GM18526 (cell line): ENCODE data around the gene METTL16.

ENCODE experiments used
- POLR2A ChIP-seq: IDR thresholded peaks from 3 replicates; pipeline ENCODE4 v1.6.1; 2011; ENCODE audit not compliant: insufficient read length; ENCODE audit errors: extremely low read depth

Gene METTL16

GRCh38 chr17:2383628-2384167 lies 128.0 kb downstream of the METTL16 start:
- no peak for TF ChIP-seq POLR2A

- TF ChIP-seq POLR2A = no peak
Observed at GRCh38 chr17:2380950-2381649, 130.6 kb downstream of the METTL16 start.

- TF ChIP-seq POLR2A = no peak
Observed at GRCh38 chr17:2380226-2380922, 131.3 kb downstream of the METTL16 start.

GRCh38 chr17:2379489-2380225 lies 132.0 kb downstream of the METTL16 start:
- TF ChIP-seq POLR2A = no peak

GRCh38 chr17:2378905-2379304 lies 132.8 kb downstream of the METTL16 start:
- TF ChIP-seq POLR2A = no peak

GRCh38 chr17:2377659-2378058 lies 134.0 kb downstream of the METTL16 start:
- TF ChIP-seq POLR2A = no peak

GRCh38 chr17:2376107-2376506 lies 135.6 kb downstream of the METTL16 start:
- no peak for TF ChIP-seq POLR2A

GRCh38 chr17:2375406-2375805 lies 136.3 kb downstream of the METTL16 start:
- no peak for TF ChIP-seq POLR2A

GRCh38 chr17:2374549-2375285 lies 137.0 kb downstream of the METTL16 start:
- no peak for TF ChIP-seq POLR2A

- no peak for TF ChIP-seq POLR2A
Observed at GRCh38 chr17:2373179-2373578, 138.5 kb downstream of the METTL16 start.

GRCh38 chr17:2372681-2373080 lies 139.0 kb downstream of the METTL16 start:
- TF ChIP-seq POLR2A = no peak

GRCh38 chr17:2372180-2372579 lies 139.5 kb downstream of the METTL16 start:
- no peak for TF ChIP-seq POLR2A

- no peak for TF ChIP-seq POLR2A
Observed at GRCh38 chr17:2371183-2372130, 140.2 kb downstream of the METTL16 start.

- no peak for TF ChIP-seq POLR2A
Observed at GRCh38 chr17:2370211-2370589, 141.5 kb downstream of the METTL16 start.

- TF ChIP-seq POLR2A = no peak
Observed at GRCh38 chr17:2369551-2370210, 142.0 kb downstream of the METTL16 start.
